ENCODE results near the gene STPG1. TPM values are rescaled to one million over a fixed set of nuclear protein-coding genes. Genes with fewer than 3 reads are reported as not detected.

STPG1 gene
- total and polyA plus RNA-seq, 7 donors, result 0.89 to 4.2 (median 1.4) TPM

DNA sequence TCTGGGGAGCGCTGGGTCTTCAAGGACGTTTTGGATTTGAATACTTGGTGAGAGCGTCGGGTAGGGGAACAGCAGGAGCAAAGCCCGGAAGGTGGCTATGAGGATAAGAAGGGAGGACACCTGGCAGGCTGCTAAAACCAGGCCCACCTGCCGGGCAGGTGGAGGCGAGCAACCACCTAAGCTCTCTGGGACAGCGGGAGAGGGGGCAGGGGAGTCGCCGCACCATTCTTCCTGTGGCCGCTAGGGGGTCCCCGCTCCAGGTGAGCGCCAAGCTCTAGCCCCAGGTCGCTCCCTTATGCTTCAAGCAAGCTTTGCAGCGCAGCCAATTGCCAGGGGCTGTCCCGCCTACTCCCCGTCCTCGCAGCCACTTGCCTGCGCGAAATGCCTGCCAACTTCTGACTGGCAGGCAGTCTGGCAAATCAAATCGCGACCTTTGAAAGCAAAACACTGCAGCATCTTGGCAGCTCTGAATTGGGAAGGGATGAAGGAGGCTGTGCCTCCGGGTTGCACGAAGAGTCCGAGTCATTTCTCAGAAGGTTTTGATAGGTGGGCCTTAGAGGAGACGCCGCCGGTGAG, 1.8 kb upstream of the STPG1 start, which contains the start of gene NIPAL3:
TSS of gene NIPAL3 (plus strand) at position 469 of the 576 bp plus-strand sequence. CDS start 3,746 bp downstream, outside the sequence.
- TF ChIP-seq, protein P1, sequence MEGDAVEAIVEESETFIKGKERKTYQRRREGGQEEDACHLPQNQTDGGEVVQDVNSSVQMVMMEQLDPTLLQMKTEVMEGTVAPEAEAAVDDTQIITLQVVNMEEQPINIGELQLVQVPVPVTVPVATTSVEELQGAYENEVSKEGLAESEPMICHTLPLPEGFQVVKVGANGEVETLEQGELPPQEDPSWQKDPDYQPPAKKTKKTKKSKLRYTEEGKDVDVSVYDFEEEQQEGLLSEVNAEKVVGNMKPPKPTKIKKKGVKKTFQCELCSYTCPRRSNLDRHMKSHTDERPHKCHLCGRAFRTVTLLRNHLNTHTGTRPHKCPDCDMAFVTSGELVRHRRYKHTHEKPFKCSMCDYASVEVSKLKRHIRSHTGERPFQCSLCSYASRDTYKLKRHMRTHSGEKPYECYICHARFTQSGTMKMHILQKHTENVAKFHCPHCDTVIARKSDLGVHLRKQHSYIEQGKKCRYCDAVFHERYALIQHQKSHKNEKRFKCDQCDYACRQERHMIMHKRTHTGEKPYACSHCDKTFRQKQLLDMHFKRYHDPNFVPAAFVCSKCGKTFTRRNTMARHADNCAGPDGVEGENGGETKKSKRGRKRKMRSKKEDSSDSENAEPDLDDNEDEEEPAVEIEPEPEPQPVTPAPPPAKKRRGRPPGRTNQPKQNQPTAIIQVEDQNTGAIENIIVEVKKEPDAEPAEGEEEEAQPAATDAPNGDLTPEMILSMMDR (IDR thresholded peaks at IDR 0.05), result peak; percentile 64
- peak within 1 kb of the TSS; percentile 75 for H3K4me3 ChIP-seq
- intact Hi-C loops (cut with DNase I), result loop anchor here in 1 of 2 donors (10.0 kb wide), 1 partner anchor 219 kb away; no protein-coding TSS in a partner anchor
- H3K4me1 ChIP-seq, result no peaks in the 10 kb centered on the region
- peaks cover 0 to 4% (median 0%) of the 10 kb centered on the region in 3 donors for H3K27me3 ChIP-seq (ENCODE audit: insufficient read depth in 3 of 3, low read length in 2 of 3)
- peak; percentile 95 to 97 (median 96) for ATAC-seq
- DNase-seq, result peak; percentile 98
- H3K27ac ChIP-seq, result no peak within 1 kb of the TSS
- WGBS, 3 donors, result 4 to 5% (median 4%) methylated on average over 26 to 28 of the region's 28 CpGs
- no peaks in the 10 kb centered on the region for H3K9me3 ChIP-seq
- no peaks in the 10 kb centered on the region for H3K36me3 ChIP-seq (ENCODE audit: insufficient read depth in 1 of 2, low read depth in 1 of 2)

DNA sequence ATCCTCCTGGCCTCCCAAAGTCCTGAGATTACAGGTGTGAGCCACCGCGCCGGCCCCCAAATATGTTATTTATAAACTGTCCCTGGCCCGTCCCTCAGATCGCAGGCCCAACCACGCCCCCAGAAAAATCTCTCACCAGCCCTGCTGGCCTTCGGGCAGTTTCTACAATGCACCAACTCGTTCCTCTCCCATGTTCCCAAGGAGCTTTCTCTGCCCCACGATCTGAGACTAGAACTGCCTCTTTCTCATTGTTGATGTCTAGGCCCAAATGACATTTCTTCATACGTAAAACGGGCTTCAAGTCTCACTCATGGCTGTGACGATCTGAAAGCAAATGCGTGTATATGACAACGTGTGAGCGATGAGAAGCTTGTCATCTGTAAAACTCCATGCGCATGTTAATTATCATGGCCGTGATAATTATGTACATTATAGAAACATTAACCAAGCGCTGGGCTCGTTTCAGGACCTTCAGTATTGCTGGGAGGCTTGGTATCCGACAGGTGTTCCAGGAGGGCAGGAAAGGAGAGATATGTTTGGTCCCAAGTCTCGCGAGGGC, 1.3 kb upstream of the STPG1 start:
- no peak overlapping the region for H3K27ac ChIP-seq
- no peaks in the 10 kb centered on the region for H3K36me3 ChIP-seq (ENCODE audit: insufficient read depth in 1 of 2, low read depth in 1 of 2)
- H3K9me3 ChIP-seq, result no peaks in the 10 kb centered on the region
- DNase-seq (no peak), ATAC-seq (no peak)
- WGBS, 3 donors, result 70 to 77% (median 73%) methylated on average over 22 of the region's 22 CpGs
- no peaks in the 10 kb centered on the region for H3K4me1 ChIP-seq
- TF ChIP-seq, protein P1 (IDR thresholded peaks at IDR 0.05), result no peak
- intact Hi-C loops (cut with DNase I), result loop anchor here in 1 of 2 donors (10.0 kb wide), 1 partner anchor 220 kb away; no protein-coding TSS in a partner anchor
- H3K4me3 ChIP-seq, result peak overlapping the region; percentile 75
- peaks cover 0 to 4% (median 0%) of the 10 kb centered on the region in 3 donors for H3K27me3 ChIP-seq (ENCODE audit: insufficient read depth in 3 of 3, low read length in 2 of 3)

- 88 to 97% (median 90%) methylated on average over 1 of the region's 1 CpG for WGBS, 3 donors
- intact Hi-C loops (cut with DNase I), result loop anchor here in 1 of 2 donors (10.0 kb wide), 1 partner anchor 222 kb away; no protein-coding TSS in a partner anchor
- Histone ChIP-seq H3K4me1 (no peaks in the 10 kb centered on the region), H3K27me3 (ENCODE audit: insufficient read depth in 3 of 3, low read length in 2 of 3) (peaks cover 0 to 4% (median 0%) of the 10 kb centered on the region in 3 donors), H3K27ac (no peak overlapping the region), H3K36me3 (ENCODE audit: insufficient read depth in 1 of 2, low read depth in 1 of 2) (no peaks in the 10 kb centered on the region), H3K4me3 (no peak overlapping the region), H3K9me3 (no peaks in the 10 kb centered on the region)
- ATAC-seq (no peak), DNase-seq (no peak)
- TF ChIP-seq, protein P1 (IDR thresholded peaks at IDR 0.05), result no peak
Measured at GRCh38 chr1:24412408-24412807, 1.2 kb downstream of the STPG1 start.

- ATAC-seq, result no peak
- TF ChIP-seq, protein P1 (IDR thresholded peaks at IDR 0.05), result no peak
- H3K4me3 ChIP-seq, result no peak overlapping the region
- no peaks in the 10 kb centered on the region for H3K4me1 ChIP-seq
- 80 to 82% (median 82%) methylated on average over 6 of the region's 6 CpGs for WGBS, 3 donors
- H3K27ac ChIP-seq, result no peak overlapping the region
- H3K36me3 ChIP-seq (ENCODE audit: insufficient read depth in 1 of 2, low read depth in 1 of 2), result no peaks in the 10 kb centered on the region
- H3K27me3 ChIP-seq (ENCODE audit: insufficient read depth in 3 of 3, low read length in 2 of 3), result peaks cover 0 to 4% (median 0%) of the 10 kb centered on the region in 3 donors
- intact Hi-C loops (cut with DNase I), result loop anchor here in 1 of 2 donors (10.0 kb wide), 1 partner anchor 223 kb away; no protein-coding TSS in a partner anchor
- DNase-seq, result no peak
- H3K9me3 ChIP-seq, result no peaks in the 10 kb centered on the region
Measured at GRCh38 chr1:24411963-24412362, 1.6 kb downstream of the STPG1 start.

All from psoas muscle (tissue), 8 donors.